Measurements from ENCODE around the gene TFAP2E. TPM values are rescaled to one million over a fixed set of nuclear protein-coding genes. Genes with fewer than 3 reads are reported as not detected.
A peak's percentile ranks its signal among the peaks of the same experiment; 100 is the strongest.

Gene TFAP2E
- total RNA-seq, 4 donors from 2014 or later = 1.4 TPM; not detected in 3

DNA sequence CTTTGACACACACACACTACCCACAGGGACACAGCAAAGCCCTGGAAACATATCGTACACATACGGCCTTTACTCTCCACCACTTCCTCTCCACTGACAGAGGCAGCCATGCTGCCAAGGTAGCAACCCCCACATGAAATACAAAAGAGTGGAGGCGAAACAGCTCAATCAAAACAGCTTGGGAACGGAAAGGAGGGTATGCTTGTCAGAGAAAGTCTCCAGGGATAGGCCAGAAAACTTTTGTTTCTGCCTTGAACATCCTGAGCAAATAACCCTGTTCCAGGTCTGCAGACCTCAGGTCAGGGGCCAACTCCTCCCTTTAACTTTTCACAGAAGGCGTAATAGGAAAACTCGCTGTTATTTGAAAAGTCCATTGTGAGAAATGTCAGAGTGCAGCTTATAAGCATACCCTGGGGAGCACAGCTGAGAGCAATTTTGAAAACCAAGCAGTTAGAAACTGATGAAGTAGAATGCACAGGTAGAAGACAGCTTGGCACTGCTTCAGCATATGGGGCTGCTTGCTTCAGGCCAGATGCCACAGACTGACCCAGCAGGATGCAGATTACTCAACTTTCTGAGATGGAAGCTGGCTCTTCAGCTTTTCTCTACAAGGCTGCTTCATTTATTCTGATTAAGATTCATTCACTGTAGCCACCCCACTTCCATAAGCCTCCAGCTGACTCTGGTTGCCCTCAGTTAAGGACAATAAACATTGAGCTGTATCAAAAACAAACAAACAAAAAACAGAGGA, 33.9 kb upstream of the TFAP2E start:
- Histone ChIP-seq H3K4me3 (no peak overlapping the region), H3K27ac (peak overlapping the region; percentile 42 to 48 (median 46)), H3K36me3 (peaks cover 0 to 9% (median 0%) of the 10 kb centered on the region in 3 donors), H3K9me3 (no peaks in the 10 kb centered on the region), H3K27me3 (no peaks in the 10 kb centered on the region), H3K4me1 (peaks cover 0 to 25% (median 7%) of the 10 kb centered on the region in 4 donors)
- peak in 1 of 3 donors; percentile 40 for DNase-seq
- TF ChIP-seq, protein P1, sequence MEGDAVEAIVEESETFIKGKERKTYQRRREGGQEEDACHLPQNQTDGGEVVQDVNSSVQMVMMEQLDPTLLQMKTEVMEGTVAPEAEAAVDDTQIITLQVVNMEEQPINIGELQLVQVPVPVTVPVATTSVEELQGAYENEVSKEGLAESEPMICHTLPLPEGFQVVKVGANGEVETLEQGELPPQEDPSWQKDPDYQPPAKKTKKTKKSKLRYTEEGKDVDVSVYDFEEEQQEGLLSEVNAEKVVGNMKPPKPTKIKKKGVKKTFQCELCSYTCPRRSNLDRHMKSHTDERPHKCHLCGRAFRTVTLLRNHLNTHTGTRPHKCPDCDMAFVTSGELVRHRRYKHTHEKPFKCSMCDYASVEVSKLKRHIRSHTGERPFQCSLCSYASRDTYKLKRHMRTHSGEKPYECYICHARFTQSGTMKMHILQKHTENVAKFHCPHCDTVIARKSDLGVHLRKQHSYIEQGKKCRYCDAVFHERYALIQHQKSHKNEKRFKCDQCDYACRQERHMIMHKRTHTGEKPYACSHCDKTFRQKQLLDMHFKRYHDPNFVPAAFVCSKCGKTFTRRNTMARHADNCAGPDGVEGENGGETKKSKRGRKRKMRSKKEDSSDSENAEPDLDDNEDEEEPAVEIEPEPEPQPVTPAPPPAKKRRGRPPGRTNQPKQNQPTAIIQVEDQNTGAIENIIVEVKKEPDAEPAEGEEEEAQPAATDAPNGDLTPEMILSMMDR (IDR thresholded peaks at IDR 0.05) = no peak
- TF ChIP-seq POLR2A (IDR thresholded peaks at IDR 0.05) = no peak

DNA sequence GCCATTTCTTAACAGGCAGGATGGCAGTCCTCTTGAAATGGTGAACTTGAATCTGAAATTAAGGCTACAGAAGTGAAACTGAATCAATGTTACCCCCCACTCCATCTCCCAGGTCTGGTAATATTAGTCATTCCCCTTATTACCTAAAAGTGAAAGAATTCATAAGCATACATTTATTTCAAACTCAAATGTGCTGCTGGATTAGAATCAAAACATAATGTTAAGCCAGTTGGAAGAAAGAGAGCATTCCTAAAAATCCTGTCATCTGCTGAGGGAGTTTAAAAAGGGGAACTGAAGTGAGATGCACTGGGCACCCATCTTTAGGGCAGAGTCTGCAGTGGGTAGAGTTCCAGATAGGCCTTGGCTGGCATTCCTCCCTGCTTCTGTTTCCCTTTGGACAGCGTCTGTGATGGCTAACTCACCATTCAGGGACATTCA, 33.3 kb upstream of the TFAP2E start:
- Histone ChIP-seq H3K36me3 (peaks cover 0 to 9% (median 0%) of the 10 kb centered on the region in 3 donors), H3K27ac (peak overlapping the region in 3 of 4 donors; percentile 42 to 47 (median 44)), H3K27me3 (no peaks in the 10 kb centered on the region), H3K4me1 (peaks cover 0 to 25% (median 7%) of the 10 kb centered on the region in 4 donors), H3K9me3 (no peaks in the 10 kb centered on the region), H3K4me3 (no peak overlapping the region)
- no peak for DNase-seq
- no peak for TF ChIP-seq POLR2A (IDR thresholded peaks at IDR 0.05)
- TF ChIP-seq, protein P1 (IDR thresholded peaks at IDR 0.05) = no peak

DNA sequence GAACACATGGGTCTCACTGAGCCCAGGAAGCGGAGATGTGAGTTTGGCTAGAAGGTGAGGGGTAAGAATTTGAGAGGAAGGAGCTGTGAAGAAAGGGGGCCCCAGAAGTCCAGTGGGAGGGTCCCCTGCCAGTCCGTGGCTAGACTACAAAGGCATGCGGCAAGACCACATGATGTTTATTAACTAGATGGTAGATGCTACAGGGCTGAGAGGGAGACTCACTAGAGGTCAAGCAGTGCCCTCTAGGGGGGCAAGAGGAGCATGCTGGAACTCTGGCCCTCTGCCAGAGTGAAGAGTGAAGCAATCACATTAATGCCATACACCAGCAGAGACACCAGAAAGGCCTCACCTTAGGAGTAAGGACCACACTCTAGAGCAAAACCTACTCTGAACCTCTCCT, 28.1 kb upstream of the TFAP2E start:
- peak in 1 of 3 donors; percentile 34 for DNase-seq

DNA sequence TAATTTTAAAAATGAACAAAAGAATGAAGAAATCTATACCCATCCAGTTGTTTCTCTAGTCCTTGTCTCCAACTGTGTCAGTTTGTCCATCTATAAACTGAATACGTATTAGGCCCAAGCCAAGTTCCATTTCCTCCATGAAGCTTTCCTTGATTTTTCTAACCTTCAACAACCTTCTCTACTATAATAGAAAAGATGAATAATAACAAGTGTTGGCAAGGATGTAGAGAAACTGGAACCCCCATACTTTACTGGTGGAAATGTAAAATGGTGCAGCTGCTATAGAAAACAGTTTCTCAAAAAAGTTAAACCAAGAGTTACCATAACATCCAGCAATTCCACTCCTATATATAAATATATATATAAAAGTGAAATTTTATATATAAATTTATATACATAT, 26.5 kb upstream of the TFAP2E start:
- peaks cover 0 to 44% (median 0%) of the 10 kb centered on the region in 3 donors for H3K36me3 ChIP-seq
- no peaks in the 10 kb centered on the region for H3K9me3 ChIP-seq
- peaks cover 0 to 4% (median 0%) of the 10 kb centered on the region in 4 donors for H3K4me1 ChIP-seq
- H3K27ac ChIP-seq = no peak overlapping the region
- no peaks in the 10 kb centered on the region for H3K27me3 ChIP-seq
- no peak overlapping the region for H3K4me3 ChIP-seq
- no peak for DNase-seq
- TF ChIP-seq, protein P1 (IDR thresholded peaks at IDR 0.05) = no peak
- TF ChIP-seq POLR2A (IDR thresholded peaks at IDR 0.05) = no peak

More for the DNA sequence above, 28.1 kb upstream of the TFAP2E start:
- peaks cover 0 to 33% (median 0%) of the 10 kb centered on the region in 3 donors for H3K36me3 ChIP-seq
- H3K27ac ChIP-seq = no peak overlapping the region
- H3K4me1 ChIP-seq = peaks cover 0 to 13% (median 0%) of the 10 kb centered on the region in 4 donors
- H3K4me3 ChIP-seq = no peak overlapping the region
- no peaks in the 10 kb centered on the region for H3K27me3 ChIP-seq
- no peaks in the 10 kb centered on the region for H3K9me3 ChIP-seq
- TF ChIP-seq POLR2A (IDR thresholded peaks at IDR 0.05) = no peak
- TF ChIP-seq, protein P1 (IDR thresholded peaks at IDR 0.05) = peak in 3 of 6 experiments; percentile 12 to 28 (median 24)

DNA sequence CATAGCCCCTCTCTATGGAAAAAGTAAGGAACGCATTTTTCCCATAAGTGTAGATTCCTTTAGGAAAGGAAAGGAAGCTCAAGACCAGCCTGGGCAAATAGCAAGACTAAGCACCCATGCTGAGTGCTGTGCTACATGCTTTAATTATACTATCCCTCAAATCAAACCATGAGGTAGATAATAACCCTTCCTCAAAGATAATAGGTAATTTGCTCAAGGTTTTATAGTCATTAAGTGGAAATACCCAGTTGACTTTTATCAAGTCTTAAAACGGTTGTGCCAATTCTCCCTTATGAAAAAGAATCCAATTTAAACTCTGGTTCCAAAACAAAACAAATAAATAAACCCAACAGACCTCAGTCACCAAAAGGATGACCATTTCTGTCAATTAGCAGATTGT, 19.3 kb upstream of the TFAP2E start:
- Histone ChIP-seq H3K9me3 (no peaks in the 10 kb centered on the region), H3K27ac (no peak overlapping the region), H3K4me3 (no peak overlapping the region), H3K27me3 (no peaks in the 10 kb centered on the region), H3K4me1 (peaks cover 4 to 42% (median 6%) of the 10 kb centered on the region in 4 donors), H3K36me3 (peaks cover 0 to 36% (median 0%) of the 10 kb centered on the region in 3 donors)
- DNase-seq = no peak
- TF ChIP-seq, protein P1 (IDR thresholded peaks at IDR 0.05) = no peak
